KMS-11 (cell line): ENCODE data around the gene ESAM.

ENCODE experiments used
- H2AFZ ChIP-seq: fragments of 200-600 bp; sonication (generic); 2 replicates; pipeline ENCODE4 v1.6.1; 2016; ENCODE audit warnings: antibody characterized with exemption, mixed run types, low read depth
- H3K27ac ChIP-seq: fragments of 200-600 bp; sonication (generic); 2 replicates; pipeline ENCODE4 v1.6.1; 2016; ENCODE audit warnings: mild to moderate bottlenecking, mixed run types
- H3K27me3 ChIP-seq: fragments of 200-600 bp; sonication (generic); 2 replicates; pipeline ENCODE4 v1.6.1; 2017; ENCODE audit warnings: mild to moderate bottlenecking, low read depth, mixed run types, moderate library complexity; ENCODE audit not compliant: insufficient read depth
- H3K36me3 ChIP-seq: fragments of 200-600 bp; sonication (generic); 2 replicates; pipeline ENCODE4 v1.6.1; 2017; ENCODE audit warnings: mild to moderate bottlenecking, mixed run types; ENCODE audit not compliant: insufficient read depth
- H3K4me1 ChIP-seq: fragments of 200-600 bp; sonication (generic); 2 replicates; pipeline ENCODE4 v1.6.1; 2016; ENCODE audit warnings: mild to moderate bottlenecking, low read depth, mixed run types; ENCODE audit not compliant: poor library complexity, severe bottlenecking
- H3K4me2 ChIP-seq: fragments of 200-600 bp; sonication (generic); 2 replicates; pipeline ENCODE4 v1.7.0; 2016; ENCODE audit warnings: mild to moderate bottlenecking, mixed run types
- H3K4me3 ChIP-seq: fragments of 200-600 bp; sonication (generic); IDR thresholded peaks from 2 replicates; pipeline ENCODE4 v1.6.1; 2017; ENCODE audit warnings: low read depth, low read length, mixed read lengths; ENCODE audit not compliant: insufficient read depth
- H3K79me2 ChIP-seq: fragments of 200-600 bp; sonication (generic); 2 replicates; pipeline ENCODE4 v1.6.1; 2016; ENCODE audit warnings: low read depth, mixed run types; ENCODE audit not compliant: insufficient read depth
- H3K9ac ChIP-seq: fragments of 200-600 bp; sonication (generic); 2 replicates; pipeline ENCODE4 v1.6.1; 2016; ENCODE audit warnings: mild to moderate bottlenecking, mixed run types
- H4K20me1 ChIP-seq: fragments of 200-600 bp; sonication (generic); 2 replicates; pipeline ENCODE4 v1.6.1; 2016; ENCODE audit warnings: mild to moderate bottlenecking, mixed run types; ENCODE audit not compliant: insufficient read depth
- TF ChIP-seq, protein P1 (sequence below): fragments of 200-600 bp; sonication (generic); conservative IDR thresholded peaks from 2 replicates; pipeline ENCODE4 v1.6.1; 2017; ENCODE audit warnings: low read depth, mild to moderate bottlenecking, antibody characterized with exemption, low read length, moderate library complexity, mixed read lengths

Gene ESAM

DNA sequence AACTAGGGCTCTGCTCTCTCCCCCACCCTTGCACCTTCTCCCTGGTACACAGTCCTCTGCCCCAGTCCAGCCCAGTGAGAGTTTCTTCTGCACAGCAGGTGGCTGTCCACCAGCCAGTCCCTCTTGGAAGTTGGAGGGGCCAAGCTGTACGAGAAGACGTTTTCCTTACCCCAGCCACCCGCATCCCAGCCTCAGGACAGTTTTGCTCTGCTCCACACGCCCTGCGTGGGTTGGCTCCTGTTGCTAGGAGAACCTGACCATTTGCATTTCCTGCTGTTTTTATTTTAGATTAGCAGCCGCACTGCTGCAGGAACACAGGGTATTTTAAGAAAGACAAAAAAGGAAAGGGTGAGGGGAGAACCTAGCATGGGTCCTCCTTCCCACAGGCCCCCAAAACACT lies 39.9 kb downstream of the ESAM start:
- Histone ChIP-seq H3K79me2 (no peaks in the 10 kb centered on the region), H3K36me3 (no peaks in the 10 kb centered on the region), H3K4me3 (no peak overlapping the region), H4K20me1 (no peaks in the 10 kb centered on the region), H3K9ac (no peak overlapping the region), H3K27ac (no peak overlapping the region), H2AFZ (no peak overlapping the region), H3K4me2 (no peak overlapping the region), H3K4me1 (no peaks in the 10 kb centered on the region), H3K27me3 (no peaks in the 10 kb centered on the region)
- TF ChIP-seq, protein P1, sequence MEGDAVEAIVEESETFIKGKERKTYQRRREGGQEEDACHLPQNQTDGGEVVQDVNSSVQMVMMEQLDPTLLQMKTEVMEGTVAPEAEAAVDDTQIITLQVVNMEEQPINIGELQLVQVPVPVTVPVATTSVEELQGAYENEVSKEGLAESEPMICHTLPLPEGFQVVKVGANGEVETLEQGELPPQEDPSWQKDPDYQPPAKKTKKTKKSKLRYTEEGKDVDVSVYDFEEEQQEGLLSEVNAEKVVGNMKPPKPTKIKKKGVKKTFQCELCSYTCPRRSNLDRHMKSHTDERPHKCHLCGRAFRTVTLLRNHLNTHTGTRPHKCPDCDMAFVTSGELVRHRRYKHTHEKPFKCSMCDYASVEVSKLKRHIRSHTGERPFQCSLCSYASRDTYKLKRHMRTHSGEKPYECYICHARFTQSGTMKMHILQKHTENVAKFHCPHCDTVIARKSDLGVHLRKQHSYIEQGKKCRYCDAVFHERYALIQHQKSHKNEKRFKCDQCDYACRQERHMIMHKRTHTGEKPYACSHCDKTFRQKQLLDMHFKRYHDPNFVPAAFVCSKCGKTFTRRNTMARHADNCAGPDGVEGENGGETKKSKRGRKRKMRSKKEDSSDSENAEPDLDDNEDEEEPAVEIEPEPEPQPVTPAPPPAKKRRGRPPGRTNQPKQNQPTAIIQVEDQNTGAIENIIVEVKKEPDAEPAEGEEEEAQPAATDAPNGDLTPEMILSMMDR, result no peak

DNA sequence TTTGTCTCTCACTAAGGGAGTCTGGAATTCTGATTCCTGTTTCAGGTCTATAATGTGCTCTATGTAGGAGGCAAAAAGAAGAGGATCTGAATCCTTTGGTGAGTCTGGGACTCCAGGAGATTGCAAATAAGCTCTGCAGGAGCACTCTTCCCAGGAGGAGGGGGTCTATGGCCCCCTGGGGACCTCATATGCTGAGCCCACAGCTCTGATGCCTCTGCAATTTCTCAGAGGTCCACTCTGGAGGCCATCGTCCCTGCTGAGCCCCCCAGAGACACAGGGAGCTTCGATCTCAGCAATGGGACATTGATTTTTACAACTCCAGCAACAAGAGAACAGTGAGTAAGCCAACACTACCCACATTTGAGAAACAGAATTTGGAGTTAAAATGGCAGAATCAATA lies 42.6 kb downstream of the ESAM start:
- Histone ChIP-seq H3K4me2 (no peak overlapping the region), H3K9ac (no peak overlapping the region), H3K4me3 (no peak overlapping the region), H3K27ac (no peak overlapping the region), H3K36me3 (no peaks in the 10 kb centered on the region), H2AFZ (no peak overlapping the region), H3K4me1 (no peaks in the 10 kb centered on the region), H3K79me2 (no peaks in the 10 kb centered on the region), H3K27me3 (no peaks in the 10 kb centered on the region), H4K20me1 (no peaks in the 10 kb centered on the region)
- TF ChIP-seq, protein P1, result no peak

DNA sequence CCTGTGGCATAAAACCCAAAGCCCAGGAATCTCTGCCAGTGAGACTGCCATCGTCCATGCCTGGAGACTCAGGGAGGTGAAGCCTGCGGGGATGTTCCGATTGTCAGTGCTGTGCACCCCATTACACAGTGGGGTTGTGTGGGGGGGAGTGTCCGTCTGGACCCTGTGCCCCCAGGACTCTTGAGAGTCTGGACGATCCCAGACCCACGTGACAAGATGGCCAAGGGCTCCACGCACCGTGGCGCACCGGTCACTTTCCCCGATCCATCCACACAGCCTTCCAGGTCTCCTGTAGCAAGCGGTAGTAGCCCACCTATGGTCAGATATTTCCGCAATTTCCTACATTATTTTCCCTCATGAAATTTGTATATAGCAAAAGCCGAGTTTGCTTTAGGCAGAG lies 43.3 kb downstream of the ESAM start:
- Histone ChIP-seq H3K27me3 (no peaks in the 10 kb centered on the region), H3K79me2 (no peaks in the 10 kb centered on the region), H3K4me3 (no peak overlapping the region), H3K4me1 (no peaks in the 10 kb centered on the region), H3K36me3 (no peaks in the 10 kb centered on the region), H2AFZ (no peak overlapping the region), H3K27ac (no peak overlapping the region), H3K4me2 (no peak overlapping the region), H3K9ac (no peak overlapping the region), H4K20me1 (no peaks in the 10 kb centered on the region)
- TF ChIP-seq, protein P1, result no peak

DNA sequence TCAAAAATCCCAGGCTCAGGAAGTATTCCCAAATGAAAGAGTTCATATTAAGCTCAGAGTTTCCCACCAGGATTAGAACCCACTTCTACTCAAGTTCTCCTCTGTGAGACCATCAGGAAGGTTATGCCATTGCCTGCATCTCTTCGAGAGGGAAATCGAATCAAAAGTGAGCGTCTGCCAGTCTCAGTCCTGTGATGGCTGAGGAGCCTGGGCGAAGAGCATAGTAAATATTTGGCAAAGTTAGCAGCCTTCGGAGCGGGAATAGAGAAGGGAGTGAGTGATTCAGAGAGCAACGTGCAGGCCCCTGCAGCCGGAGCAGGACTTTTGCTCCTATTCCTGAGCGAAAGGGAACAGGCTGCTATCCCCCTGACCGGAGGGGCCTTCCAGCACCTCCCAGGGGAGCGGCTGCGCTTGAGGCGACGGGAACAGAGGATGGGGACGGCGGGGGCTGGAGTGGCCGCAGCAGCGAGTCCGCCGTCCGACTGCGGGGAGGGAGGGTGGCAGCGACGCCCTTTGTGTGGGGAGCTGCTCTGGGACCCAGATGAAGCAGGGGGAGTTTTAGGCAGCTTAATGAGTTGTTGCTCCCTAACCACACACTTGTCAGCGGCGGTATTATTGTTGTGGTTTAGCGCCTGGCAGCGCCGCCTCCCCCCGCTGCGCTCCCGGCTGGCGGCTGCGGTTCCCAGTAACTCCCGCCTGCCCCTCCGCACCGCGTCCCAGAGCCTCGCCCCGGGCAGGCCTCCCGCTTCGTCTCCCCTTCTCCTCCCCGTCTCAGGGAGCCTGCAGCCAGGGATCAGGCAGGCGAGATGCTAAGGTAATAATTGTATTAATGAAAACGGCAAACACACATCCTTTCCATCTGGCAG lies 44.1 kb downstream of the ESAM start:
- Histone ChIP-seq H3K9ac (no peak overlapping the region), H3K79me2 (no peaks in the 10 kb centered on the region), H3K27me3 (no peaks in the 10 kb centered on the region), H3K27ac (no peak overlapping the region), H3K4me3 (no peak overlapping the region), H2AFZ (no peak overlapping the region), H3K4me2 (no peak overlapping the region), H3K4me1 (no peaks in the 10 kb centered on the region), H4K20me1 (no peaks in the 10 kb centered on the region), H3K36me3 (no peaks in the 10 kb centered on the region)
- TF ChIP-seq, protein P1, result no peak
